MM.1S (cell line): ENCODE results near the gene GPR52.

Experiments used
- CTCF ChIP-seq: fragments of 300-600 bp; sonication (generic); IDR thresholded peaks from 2 replicates; pipeline ENCODE4 v1.5.1; 2016; ENCODE audit warnings: antibody characterized with exemption, low read length, mixed read lengths
- EZH2 ChIP-seq: fragments of 300-600 bp; sonication (generic); optimal IDR thresholded peaks from 2 replicates; pipeline ENCODE3; 2017; ENCODE audit warnings: low read depth, mild to moderate bottlenecking, antibody characterized with exemption, low read length, mixed read lengths
- EZH2phosphoT487 ChIP-seq: fragments of 300-600 bp; sonication (generic); IDR thresholded peaks from 2 replicates; pipeline ENCODE4 v1.6.1; 2018; ENCODE audit warnings: antibody characterized with exemption, low read length

- TF ChIP-seq CTCF, result no peak
- TF ChIP-seq EZH2, result no peak
- TF ChIP-seq EZH2phosphoT487, result no peak
Measured at GRCh38 chr1:174433451-174433850, 14.3 kb upstream of the GPR52 start.
